Esophagus muscularis mucosa (tissue), 4 donors: Measurements from ENCODE around the gene CACNB4.

Experiments used
- EP300 ChIP-seq: sonication (generic); formaldehyde crosslinking; IDR thresholded peaks from one replicate; pipeline ENCODE4 v1.6.1; 2017; ENCODE audit warnings: antibody characterized with exemption
- POLR2A ChIP-seq: fragments of 450-650 bp; IDR thresholded peaks from one replicate; pipeline ENCODE4 v1.6.1; 2017; ENCODE audit warnings: antibody characterized with exemption, moderate library complexity, mild to moderate bottlenecking, low read depth
- TF ChIP-seq, protein P1 (sequence below), 3 experiments: fragments of 200-600 bp in 2 of 3; fragments of 450-650 bp in 1 of 3; sonication (generic) in 2 of 3; IDR thresholded peaks; one replicate each; pipeline ENCODE4 v1.5.1; 2017 to 2019; ENCODE audit warnings: antibody characterized with exemption in 3 of 3, mild to moderate bottlenecking in 2 of 3, moderate library complexity in 1 of 3

DNA sequence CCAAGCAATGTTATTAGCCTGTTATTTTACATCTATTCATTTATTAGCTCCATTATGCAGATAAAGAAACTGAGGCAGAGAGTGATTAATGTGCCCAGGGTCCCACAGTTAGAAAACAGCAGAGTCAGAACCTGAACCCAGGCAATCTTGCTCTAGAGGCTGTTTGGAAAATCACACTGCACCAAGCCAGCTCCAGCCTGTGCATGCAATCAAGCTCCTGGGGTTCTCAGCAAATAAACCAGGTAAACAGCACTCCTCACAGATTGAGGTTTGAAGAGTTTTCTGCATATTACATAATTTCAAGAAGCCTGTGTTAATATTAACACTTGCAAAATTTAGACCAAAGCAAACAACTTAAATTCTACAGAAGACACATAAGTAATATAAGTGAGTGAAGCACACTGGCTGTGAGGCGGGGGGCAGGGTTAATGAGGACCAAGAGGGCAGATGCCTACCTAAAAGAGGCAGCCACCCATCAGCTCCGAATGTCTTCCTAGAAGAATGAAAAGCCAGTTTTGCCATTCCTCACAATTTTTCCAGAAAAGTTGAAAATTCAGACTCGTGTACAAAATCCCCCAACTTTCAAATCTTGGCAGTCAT, 35.4 kb downstream of the CACNB4 start:
- TF ChIP-seq, protein P1, sequence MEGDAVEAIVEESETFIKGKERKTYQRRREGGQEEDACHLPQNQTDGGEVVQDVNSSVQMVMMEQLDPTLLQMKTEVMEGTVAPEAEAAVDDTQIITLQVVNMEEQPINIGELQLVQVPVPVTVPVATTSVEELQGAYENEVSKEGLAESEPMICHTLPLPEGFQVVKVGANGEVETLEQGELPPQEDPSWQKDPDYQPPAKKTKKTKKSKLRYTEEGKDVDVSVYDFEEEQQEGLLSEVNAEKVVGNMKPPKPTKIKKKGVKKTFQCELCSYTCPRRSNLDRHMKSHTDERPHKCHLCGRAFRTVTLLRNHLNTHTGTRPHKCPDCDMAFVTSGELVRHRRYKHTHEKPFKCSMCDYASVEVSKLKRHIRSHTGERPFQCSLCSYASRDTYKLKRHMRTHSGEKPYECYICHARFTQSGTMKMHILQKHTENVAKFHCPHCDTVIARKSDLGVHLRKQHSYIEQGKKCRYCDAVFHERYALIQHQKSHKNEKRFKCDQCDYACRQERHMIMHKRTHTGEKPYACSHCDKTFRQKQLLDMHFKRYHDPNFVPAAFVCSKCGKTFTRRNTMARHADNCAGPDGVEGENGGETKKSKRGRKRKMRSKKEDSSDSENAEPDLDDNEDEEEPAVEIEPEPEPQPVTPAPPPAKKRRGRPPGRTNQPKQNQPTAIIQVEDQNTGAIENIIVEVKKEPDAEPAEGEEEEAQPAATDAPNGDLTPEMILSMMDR (IDR thresholded peaks at IDR 0.05), result no peak
- TF ChIP-seq EP300, result no peak
- TF ChIP-seq POLR2A, result no peak
